K562 (cell line): ENCODE data around the gene NAT10. TPM values are rescaled to one million over a fixed set of nuclear protein-coding genes. Genes with fewer than 3 reads are reported as not detected.
"Not testable (repeated sequence)": the region's sequence is repeated elsewhere in the genome, so short reads cannot be mapped to it uniquely, and the experiment has no call there.

Source experiments
- ATAC-seq: fragments of 200-7000 bp; cut with Tn5 transposase; 3 replicates; pipeline ENCODE4 v1.9.1; 2020; ENCODE audit warnings: moderate library complexity
- BruUV-seq: library from RNA; stranded (reverse); fragments of 400-500 nt; replicated peaks from 2 replicates; lab custom pipeline; 2021; lab: Mats Ljungman, UMichigan
- CTCF ChIA-PET: fragments of 300-600 bp; formaldehyde crosslinking; extraction: SDS; loops from one replicate; lab custom pipeline; 2021; ENCODE audit warnings: low intra/inter-chr PET ratio; lab: Yijun Ruan, JAX
- POLR2A ChIA-PET: fragments of 300-600, 350-650 bp; sonication (Branson Sonifier 250); formaldehyde crosslinking; extraction: SDS; loops from one replicate; lab custom pipeline; 2021; ENCODE audit warnings: antibody characterized with exemption, inconsistent platforms; lab: Yijun Ruan, JAX
- DNase-seq, 4 experiments: peaks; one replicate each; pipeline versions ENCODE4 v3.0.0 to v3.0.0-alpha.2; 2011 to 2018; ENCODE audit warnings: low spot score in 3 of 4, mixed read lengths in 3 of 4; ENCODE audit errors: extremely low read depth in 1 of 4
- FAIRE-seq: peaks from 2 replicates; lab custom pipeline; 2011; peaks lifted over from hg19 to GRCh38; lab: Jason Lieb, UNC
- H2AFZ ChIP-seq: 2 replicates; pipeline ENCODE4 v1.6.0; 2011; ENCODE audit warnings: low read depth, low read length, control low read depth, inconsistent platforms
- H3K27ac ChIP-seq: fragments of 200-600 bp; 3 replicates; pipeline ENCODE4 v1.8.0; 2011; ENCODE audit warnings: low read depth, mild to moderate bottlenecking, control low read depth, inconsistent platforms, low read length, moderate library complexity, mixed read lengths; ENCODE audit errors: extremely low read depth
- H3K27me3 ChIP-seq, 2 experiments: fragments of 300-600 bp in 1 of 2; 2 replicates in 1 of 2; 3 replicates in 1 of 2; pipeline versions ENCODE4 v1.6.0 to v1.8.0; 2011; ENCODE audit warnings: inconsistent platforms in 2 of 2, low read length in 2 of 2, mild to moderate bottlenecking in 1 of 2, mixed read lengths in 1 of 2, moderate library complexity in 1 of 2; ENCODE audit not compliant: control insufficient read depth in 2 of 2, insufficient read depth in 2 of 2
- H3K36me3 ChIP-seq: fragments of 300-600 bp; 3 replicates; pipeline ENCODE4 v1.8.0; 2011; ENCODE audit warnings: mild to moderate bottlenecking, low read length, inconsistent platforms; ENCODE audit not compliant: control insufficient read depth, insufficient read depth
- H3K4me1 ChIP-seq, 2 experiments: fragments of 200-600 bp in 1 of 2; replicated peaks in 1 of 2; 2 replicates in 1 of 2; 3 replicates in 1 of 2; pipeline versions ENCODE4 v1.5.1 to v1.8.0; 2011; ENCODE audit warnings: inconsistent platforms in 2 of 2, low read length in 2 of 2, mild to moderate bottlenecking in 1 of 2, mixed read lengths in 1 of 2, moderate library complexity in 1 of 2; ENCODE audit not compliant: control insufficient read depth in 2 of 2, insufficient read depth in 2 of 2
- H3K4me2 ChIP-seq: 2 replicates; pipeline ENCODE4 v1.6.1; 2011; ENCODE audit warnings: low read length, control low read depth, inconsistent platforms, mixed read lengths; ENCODE audit not compliant: insufficient read depth
- H3K4me3 ChIP-seq: fragments of 200-600 bp; sonication (generic), shearing (Covaris generic); 2 replicates; pipeline ENCODE4 v1.5.1; 2016; ENCODE audit warnings: control low read depth, inconsistent platforms
- H3K79me2 ChIP-seq: fragments of 200-600 bp; 3 replicates; pipeline ENCODE4 v1.8.0; 2011; ENCODE audit warnings: low read length, inconsistent platforms; ENCODE audit not compliant: control insufficient read depth, insufficient read depth
- H3K9ac ChIP-seq, 2 experiments: 2 replicates each; pipeline versions ENCODE4 v1.6.0 to v1.6.1; 2011; ENCODE audit warnings: low read depth in 2 of 2, low read length in 2 of 2, control low read depth in 1 of 2, inconsistent platforms in 1 of 2, mild to moderate bottlenecking in 1 of 2, mixed read lengths in 1 of 2; ENCODE audit not compliant: insufficient read depth in 1 of 2
- H3K9me1 ChIP-seq: one replicate; pipeline ENCODE4 v1.6.0; 2011; ENCODE audit warnings: inconsistent platforms, mild to moderate bottlenecking, low read length, moderate library complexity; ENCODE audit not compliant: control insufficient read depth, insufficient read depth
- H3K9me3 ChIP-seq: replicated peaks from 2 replicates; pipeline ENCODE4 v1.5.1; 2011; ENCODE audit warnings: low read depth, low read length, inconsistent platforms; ENCODE audit not compliant: control insufficient read depth, insufficient read depth
- H4K20me1 ChIP-seq: replicated peaks from 2 replicates; pipeline ENCODE4 v1.6.1; 2011; ENCODE audit warnings: low read length, inconsistent platforms, mixed read lengths; ENCODE audit not compliant: control insufficient read depth, insufficient read depth
- ELF4 ChIP-seq: fragments of 450-650 bp; formaldehyde crosslinking; IDR thresholded peaks from 2 replicates; pipeline ENCODE4 v1.4.0; 2022; ENCODE audit warnings: missing genetic modification characterization
- ZKSCAN1 ChIP-seq: fragments of 150-350 bp; IDR thresholded peaks from 2 replicates; pipeline ENCODE4 v1.6.1; 2016; ENCODE audit warnings: low read depth, low read length
- ZNF121 ChIP-seq: sonication (generic); formaldehyde crosslinking; conservative IDR thresholded peaks from 2 replicates; pipeline ENCODE4 v1.8.0; 2022; ENCODE audit warnings: missing genetic modification reagents
- WGBS: fragments of 100-300 bp; shearing (Covaris generic); methylation state at CpG from one replicate; pipeline ENCODE4 v1.1.6; 2016; ENCODE audit warnings: low coverage, mixed read lengths; ENCODE audit not compliant: insufficient coverage; ENCODE audit errors: missing lambda C conversion rate; 5-methylcytosine and 5-hydroxymethylcytosine counted together
- in situ Hi-C: fragments of 300-500 bp; cut with MboI; formaldehyde crosslinking; loops from 4 replicates; pipeline ENCODE4 v1.15.0; 2018; ENCODE audit warnings: inconsistent platforms, mixed read lengths
- intact Hi-C: fragments of 100-400 bp; cut with micrococcal nuclease; formaldehyde crosslinking; loops from 2 replicates; pipeline ENCODE4 v1.14.2; 2022
- polyA plus RNA-seq, 8 experiments: library from polyadenylated mRNA; depleted of rRNA in 4 of 8; stranded (reverse) in 5 of 8; unstranded in 3 of 8; fragments of >200 nt; fragmentation: Nextera tagmentation in 2 of 8; fragmentation: Illumina TruSeq in 1 of 8; extraction: Ambion mirVana in 2 of 8; extraction: Trizol in 1 of 8; gene quantifications; 2 replicates each; pipeline versions ENCODE4 v1.2.1 to v1.2.3, GENCODE V29; 2011 to 2014; ENCODE audit warnings: inconsistent platforms in 1 of 8, missing spikeins in 1 of 8
- total RNA-seq, 7 experiments: library from RNA; depleted of rRNA in 6 of 7; stranded (reverse); fragments of >200 nt in 6 of 7; fragmentation: Illumina TruSeq in 2 of 7; extraction: Trizol in 2 of 7; gene quantifications; 2 replicates each; pipeline versions ENCODE4 v1.2.1 to v1.2.3, GENCODE V29; 2011 to 2021; ENCODE audit warnings: low replicate concordance in 1 of 7

Gene NAT10
- total and polyA plus RNA-seq, 9 of the 15 experiments (the other 6 are each of a cell fraction or from before 2014, with no cell fraction given) = 55.4 to 125 (median 86.3) TPM

GRCh38 chr11:34094900-34095299, 10.5 kb upstream of the NAT10 start:
- TF ChIP-seq ZNF121 (CRISPR knock-in tag) = peak; percentile 86
- H3K4me3 ChIP-seq, H3K27me3 ChIP-seq, H3K9me3 ChIP-seq, H3K27ac ChIP-seq, intact Hi-C loops, H3K4me1 ChIP-seq, H2AFZ ChIP-seq, DNase-seq, H4K20me1 ChIP-seq, in situ Hi-C loops, ATAC-seq, CTCF ChIA-PET, H3K4me2 ChIP-seq, BruUV-seq, FAIRE-seq, H3K9me1 ChIP-seq, H3K9ac ChIP-seq: not testable (repeated sequence)
- POLR2A ChIA-PET = interaction anchor here (0.9 to 2.2 kb wide), 6 partner anchors 8 to 35 kb away, joined by 3 to 9 read pairs (median 6); partner anchors contain the start of gene NAT10
- Histone ChIP-seq H3K36me3 (peaks cover 99% of the 10 kb centered on the region), H3K79me2 (peaks cover 10% of the 10 kb centered on the region; the same call in 2 of the 3 replicates)
- WGBS = 100% methylated on average over 2 of the region's 2 CpGs

GRCh38 chr11:34098813-34099212, 6.6 kb upstream of the NAT10 start:
- ChIA-PET CTCF (no interaction called here), POLR2A (interaction anchor here (1.1 to 2.6 kb wide), 4 partner anchors 8 to 22 kb away, joined by 3 to 10 read pairs (median 6); no protein-coding TSS in a partner anchor)
- WGBS = 95% methylated on average over 2 of the region's 2 CpGs

More at GRCh38 chr11:34098813-34099212, 6.6 kb upstream of the NAT10 start:
- H3K27me3 ChIP-seq = no peaks in the 10 kb centered on the region
- no peak for TF ChIP-seq ELF4
- peak; percentile 82 for TF ChIP-seq ZKSCAN1
- BruUV-seq = no TSS peak
- no peak overlapping the region for H3K4me3 ChIP-seq
- DNase-seq = no peak
- no peaks in the 10 kb centered on the region for H3K9me3 ChIP-seq
- no peaks in the 10 kb centered on the region for H3K4me1 ChIP-seq
- in situ Hi-C loops = no loop called here
- peaks cover 93% of the 10 kb centered on the region for H3K36me3 ChIP-seq
- no peaks in the 10 kb centered on the region for H4K20me1 ChIP-seq
- no peaks in the 10 kb centered on the region for H3K79me2 ChIP-seq
- no peak for FAIRE-seq
- H3K4me2 ChIP-seq = no peak overlapping the region
- no peaks in the 10 kb centered on the region for H3K9me1 ChIP-seq
- H2AFZ ChIP-seq = no peak overlapping the region
- H3K9ac ChIP-seq = no peak overlapping the region
- no peak overlapping the region for H3K27ac ChIP-seq
- intact Hi-C loops = no loop called here
- ATAC-seq = no peak
